Dendritic cell treated with granulocyte-macrophage colony-stimulating factor and Interleukin-4, amounts not matched to agents 40 ng/mL and 50 ng/mL, for 4 days (primary cell): ENCODE results near the gene ECSIT.
"Not testable (repeated sequence)": the region's sequence is repeated elsewhere in the genome, so short reads cannot be mapped to it uniquely, and the experiment has no call there.

ENCODE experiments used
- H3K27ac Mint-ChIP-seq: one replicate; pipeline ENCODE4 v1.8.0; 2022; ENCODE audit warnings: mild to moderate bottlenecking, mixed read lengths
- H3K27me3 Mint-ChIP-seq: one replicate; pipeline ENCODE4 v1.8.0; 2022; ENCODE audit warnings: mild to moderate bottlenecking, mixed read lengths
- H3K36me3 Mint-ChIP-seq: one replicate; pipeline ENCODE4 v1.8.0; 2022; ENCODE audit warnings: low read depth, mixed read lengths
- H3K4me1 Mint-ChIP-seq: one replicate; pipeline ENCODE4 v1.8.0; 2022; ENCODE audit warnings: low read depth, mixed read lengths
- H3K4me3 Mint-ChIP-seq: one replicate; pipeline ENCODE4 v1.8.0; 2022; ENCODE audit warnings: mild to moderate bottlenecking, moderate library complexity, mixed read lengths
- H3K9me3 Mint-ChIP-seq: one replicate; pipeline ENCODE4 v1.8.0; 2022; ENCODE audit warnings: mixed read lengths
- intact Hi-C: fragments of 100-400 bp; cut with micrococcal nuclease; formaldehyde crosslinking; loops from one replicate; pipeline ENCODE4 v1.15.0; 2022

Gene ECSIT

DNA sequence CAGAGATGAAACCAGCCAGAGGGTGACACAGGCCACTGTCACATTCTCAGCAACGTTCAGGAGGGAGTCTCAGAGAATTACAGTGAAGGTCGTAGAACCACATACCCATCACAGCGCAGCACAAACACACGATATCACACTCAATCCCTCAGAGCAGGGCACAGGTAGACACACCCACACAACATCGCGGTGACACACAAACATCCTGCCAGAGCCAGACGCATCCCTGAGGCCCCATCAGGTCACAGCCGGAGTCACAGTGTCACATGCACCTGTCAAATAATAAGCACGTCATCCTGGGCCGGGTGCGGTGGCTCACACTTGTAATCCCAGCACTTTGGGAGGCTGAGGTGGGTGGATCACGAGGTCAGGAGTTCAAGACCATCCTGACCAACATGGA is 65.5 kb downstream of the ECSIT start:
- Mint-ChIP-seq H3K36me3 (no peaks in the 10 kb centered on the region), H3K27me3 (peaks cover 19% of the 10 kb centered on the region), H3K27ac (no peak overlapping the region), H3K9me3 (no peaks in the 10 kb centered on the region), H3K4me3 (no peak overlapping the region), H3K4me1 (no peaks in the 10 kb centered on the region)
- intact Hi-C loops = no loop called here

DNA sequence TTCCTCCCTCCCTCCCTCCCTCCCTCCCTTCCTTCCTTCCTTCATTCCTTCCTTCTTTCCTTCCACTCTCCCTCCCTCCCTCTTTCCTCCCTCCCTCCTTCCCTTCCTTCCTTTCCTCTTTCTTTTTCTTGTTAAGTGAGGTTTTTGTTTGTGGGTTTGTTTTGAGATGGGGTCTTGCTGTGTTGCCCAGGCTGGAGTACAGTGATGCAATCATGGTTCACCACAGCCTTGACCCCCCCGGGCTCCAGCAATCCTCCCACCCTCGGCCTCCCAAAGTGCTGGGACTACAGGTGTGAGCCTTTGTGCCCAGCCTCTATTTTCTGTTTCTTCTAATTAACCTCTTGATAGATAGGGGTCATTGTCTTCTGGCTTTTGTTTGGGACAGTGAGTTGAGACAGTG is 67.5 kb downstream of the ECSIT start:
- Mint-ChIP-seq H3K4me1 (no peaks in the 10 kb centered on the region), H3K36me3 (no peaks in the 10 kb centered on the region), H3K27ac (no peak overlapping the region), H3K4me3 (no peak overlapping the region), H3K9me3 (no peaks in the 10 kb centered on the region), H3K27me3 (peaks cover 28% of the 10 kb centered on the region)
- intact Hi-C loops = no loop called here

DNA sequence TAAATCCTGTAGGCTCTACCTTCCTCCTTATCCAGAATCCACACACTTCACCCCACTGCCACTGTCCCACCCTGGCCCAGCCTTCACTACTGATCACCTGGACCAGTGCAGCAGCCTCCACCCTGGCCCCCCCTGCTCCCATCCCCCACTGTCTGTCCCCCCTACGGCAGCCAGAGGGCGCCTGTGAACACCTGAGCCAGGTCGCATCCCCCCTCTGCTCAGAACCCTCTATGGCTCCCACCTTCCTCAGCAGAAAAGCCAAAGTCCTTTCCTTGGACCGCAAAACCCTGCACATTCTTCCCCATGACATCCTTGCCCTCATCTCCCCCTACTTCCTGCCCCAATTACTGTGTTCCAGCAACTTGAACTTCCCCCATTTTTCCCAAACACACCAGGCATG is 68.7 kb downstream of the ECSIT start:
- Mint-ChIP-seq H3K4me1 (no peaks in the 10 kb centered on the region), H3K4me3 (no peak overlapping the region), H3K27ac (no peak overlapping the region), H3K9me3 (no peaks in the 10 kb centered on the region), H3K27me3 (peaks cover 31% of the 10 kb centered on the region), H3K36me3 (no peaks in the 10 kb centered on the region)
- intact Hi-C loops = no loop called here

DNA sequence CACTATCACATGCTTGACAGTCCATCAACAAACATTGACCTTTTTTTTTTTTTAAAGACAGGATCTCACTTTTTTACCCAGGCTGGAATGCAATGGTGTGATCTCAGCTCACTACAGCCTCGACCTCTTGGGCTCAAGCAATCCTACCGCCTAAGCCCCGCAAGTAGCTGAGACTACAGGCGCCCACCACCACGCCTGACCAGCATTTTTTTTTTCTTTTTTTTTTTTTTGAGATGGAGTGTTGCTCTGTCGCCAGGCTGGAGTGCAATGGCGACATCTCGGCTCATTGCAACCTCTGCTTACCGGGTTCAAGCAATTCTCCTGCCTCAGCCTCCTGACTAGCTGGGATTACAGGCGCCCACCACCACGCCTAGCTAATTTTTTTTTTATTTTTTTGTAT is 70.0 kb downstream of the ECSIT start:
- not testable (repeated sequence) for H3K4me1 Mint-ChIP-seq
- H3K27me3 Mint-ChIP-seq = peaks cover 40% of the 10 kb centered on the region

DNA sequence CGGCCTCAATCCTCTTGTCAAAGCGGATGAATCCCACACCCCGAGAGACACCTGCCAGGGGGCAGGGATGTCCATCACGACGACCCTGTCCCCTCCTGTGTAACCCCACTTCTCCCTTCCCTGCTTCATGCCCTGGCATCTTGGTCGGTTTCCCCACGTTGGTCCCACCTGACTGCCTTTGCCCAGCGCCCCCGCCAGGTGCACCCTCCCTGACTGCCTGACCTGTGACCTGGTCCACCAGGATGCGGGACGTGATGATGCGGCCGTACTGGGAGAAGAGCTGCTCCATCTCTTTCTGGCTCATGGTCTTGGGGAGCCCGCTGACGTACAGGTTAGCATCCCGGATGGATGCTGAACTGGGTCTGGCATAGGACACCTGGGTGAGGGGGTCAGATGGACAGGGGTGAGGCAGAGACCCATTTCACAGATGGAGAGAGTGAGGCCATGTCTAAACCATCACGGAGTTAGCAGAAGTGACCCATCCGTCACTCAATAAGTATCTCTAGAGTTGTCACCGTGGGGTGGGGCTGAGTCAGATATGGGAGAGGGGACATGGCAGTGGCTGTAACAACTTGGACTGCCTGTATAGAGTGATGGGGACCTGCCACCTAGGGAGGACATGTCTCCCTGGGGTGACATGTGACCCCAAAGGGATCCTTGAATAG is 70.6 kb downstream of the ECSIT start:
- H3K4me1 Mint-ChIP-seq = no peaks in the 10 kb centered on the region
- peaks cover 40% of the 10 kb centered on the region for H3K27me3 Mint-ChIP-seq
- intact Hi-C loops = no loop called here
- H3K4me3 Mint-ChIP-seq = no peak overlapping the region
- no peaks in the 10 kb centered on the region for H3K9me3 Mint-ChIP-seq
- H3K27ac Mint-ChIP-seq = no peak overlapping the region
- H3K36me3 Mint-ChIP-seq = no peaks in the 10 kb centered on the region

More for the DNA sequence above, 70.0 kb downstream of the ECSIT start:
- intact Hi-C loops, H3K4me3 Mint-ChIP-seq, H3K9me3 Mint-ChIP-seq, H3K27ac Mint-ChIP-seq, H3K36me3 Mint-ChIP-seq: not testable (repeated sequence)

DNA sequence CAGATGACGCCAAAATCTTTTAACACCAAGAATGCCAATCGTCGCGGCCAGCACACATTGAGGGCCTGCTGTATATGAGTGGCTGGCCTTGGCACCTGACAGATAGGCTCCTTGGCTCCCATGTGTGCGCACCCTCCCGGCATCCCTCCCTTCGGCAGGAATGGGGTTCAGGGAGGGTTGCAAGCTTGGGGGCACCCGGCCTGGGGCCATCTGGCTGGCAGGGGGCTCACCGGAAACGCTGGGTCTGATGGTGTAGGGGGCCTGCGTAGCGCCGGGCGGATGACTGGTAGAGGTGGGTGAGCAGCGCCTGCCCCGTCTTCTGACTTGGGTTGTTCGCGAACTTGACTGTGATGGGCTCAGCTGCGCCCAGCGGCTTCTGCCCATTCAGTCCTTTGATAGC is 71.1 kb downstream of the ECSIT start:
- Mint-ChIP-seq H3K27ac (no peak overlapping the region), H3K36me3 (no peaks in the 10 kb centered on the region), H3K4me1 (no peaks in the 10 kb centered on the region), H3K9me3 (no peaks in the 10 kb centered on the region), H3K4me3 (no peak overlapping the region), H3K27me3 (peaks cover 40% of the 10 kb centered on the region)
- intact Hi-C loops = no loop called here

DNA sequence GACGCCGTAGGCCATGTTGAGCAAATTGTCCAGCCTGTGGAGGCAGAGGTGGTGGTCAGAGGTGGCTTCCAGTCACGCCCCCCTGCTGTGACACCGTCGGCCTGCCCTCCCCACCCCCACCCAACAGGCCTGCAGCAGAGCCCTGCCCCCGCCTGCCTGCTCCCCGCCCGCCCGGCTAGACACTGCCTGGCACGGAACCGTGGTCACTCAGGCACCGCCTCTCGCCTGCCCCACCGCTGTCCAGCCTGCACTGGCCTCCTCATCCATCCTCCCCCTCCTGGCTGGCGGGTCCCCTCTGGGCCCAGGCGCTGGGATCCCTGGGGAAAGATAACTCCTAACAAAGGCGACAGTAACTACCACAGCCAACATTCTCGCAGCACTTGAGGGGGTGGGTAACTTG is 71.8 kb downstream of the ECSIT start:
- Mint-ChIP-seq H3K27me3 (peaks cover 43% of the 10 kb centered on the region), H3K9me3 (no peaks in the 10 kb centered on the region), H3K27ac (no peak overlapping the region), H3K4me3 (no peak overlapping the region), H3K36me3 (no peaks in the 10 kb centered on the region), H3K4me1 (no peaks in the 10 kb centered on the region)
- intact Hi-C loops = no loop called here

DNA sequence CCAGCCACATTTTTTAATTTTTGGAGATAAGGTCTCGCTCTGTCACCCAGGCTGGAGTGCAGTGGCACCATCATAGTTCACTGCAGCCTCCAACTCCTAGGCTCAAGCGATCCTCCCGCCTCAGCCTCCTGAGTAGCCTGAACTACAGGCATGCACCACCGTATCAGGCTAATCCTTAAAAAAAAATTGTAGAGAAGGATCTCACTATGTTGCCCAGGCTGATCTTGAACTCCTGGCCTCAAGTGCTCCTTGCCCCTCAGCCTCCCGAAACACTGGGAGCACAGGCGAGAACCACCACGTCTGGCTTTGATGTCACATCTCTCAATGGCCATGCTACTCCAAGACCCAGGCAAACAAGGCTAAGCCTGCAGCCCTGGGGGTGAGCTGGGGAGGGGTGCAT is 72.3 kb downstream of the ECSIT start:
- Mint-ChIP-seq H3K4me1 (no peaks in the 10 kb centered on the region), H3K4me3 (no peak overlapping the region), H3K27me3 (peaks cover 43% of the 10 kb centered on the region), H3K27ac (no peak overlapping the region), H3K9me3 (no peaks in the 10 kb centered on the region), H3K36me3 (no peaks in the 10 kb centered on the region)
- intact Hi-C loops = no loop called here
